ENCODE measurements around the gene INCA1.

INCA1 gene

DNA sequence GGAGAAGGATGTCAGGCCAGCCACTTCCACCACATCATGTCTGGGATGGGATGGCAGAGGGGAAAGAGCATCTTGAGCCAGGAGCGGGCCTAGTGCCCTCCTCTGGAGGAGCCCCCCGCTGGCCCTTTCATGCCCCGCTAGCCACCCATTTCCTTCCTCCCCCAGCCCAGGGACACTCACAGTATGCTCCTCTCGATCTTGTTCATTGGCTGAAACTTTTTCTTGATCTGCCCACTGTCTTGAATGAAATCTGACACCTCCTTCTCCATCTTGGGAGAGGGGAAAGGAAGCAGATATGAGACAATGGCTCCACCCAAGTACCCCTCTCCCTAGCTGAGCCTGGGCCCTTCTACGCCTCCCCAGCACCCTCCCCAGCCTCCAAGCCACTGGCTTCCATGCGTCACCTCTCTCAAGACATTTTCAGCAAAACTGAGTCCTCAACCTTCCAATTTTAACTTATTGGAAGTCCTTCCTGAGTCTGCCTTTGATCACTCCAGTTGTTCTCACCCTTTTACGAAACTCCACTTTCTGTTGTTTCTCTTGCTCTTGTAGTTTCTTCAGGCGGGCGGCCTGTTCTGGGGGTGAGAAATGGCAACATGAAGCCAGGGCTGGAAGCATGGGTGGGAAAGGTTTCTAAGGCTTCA lies 36.9 kb downstream of the INCA1 start:
- TF ChIP-seq, protein P1, sequence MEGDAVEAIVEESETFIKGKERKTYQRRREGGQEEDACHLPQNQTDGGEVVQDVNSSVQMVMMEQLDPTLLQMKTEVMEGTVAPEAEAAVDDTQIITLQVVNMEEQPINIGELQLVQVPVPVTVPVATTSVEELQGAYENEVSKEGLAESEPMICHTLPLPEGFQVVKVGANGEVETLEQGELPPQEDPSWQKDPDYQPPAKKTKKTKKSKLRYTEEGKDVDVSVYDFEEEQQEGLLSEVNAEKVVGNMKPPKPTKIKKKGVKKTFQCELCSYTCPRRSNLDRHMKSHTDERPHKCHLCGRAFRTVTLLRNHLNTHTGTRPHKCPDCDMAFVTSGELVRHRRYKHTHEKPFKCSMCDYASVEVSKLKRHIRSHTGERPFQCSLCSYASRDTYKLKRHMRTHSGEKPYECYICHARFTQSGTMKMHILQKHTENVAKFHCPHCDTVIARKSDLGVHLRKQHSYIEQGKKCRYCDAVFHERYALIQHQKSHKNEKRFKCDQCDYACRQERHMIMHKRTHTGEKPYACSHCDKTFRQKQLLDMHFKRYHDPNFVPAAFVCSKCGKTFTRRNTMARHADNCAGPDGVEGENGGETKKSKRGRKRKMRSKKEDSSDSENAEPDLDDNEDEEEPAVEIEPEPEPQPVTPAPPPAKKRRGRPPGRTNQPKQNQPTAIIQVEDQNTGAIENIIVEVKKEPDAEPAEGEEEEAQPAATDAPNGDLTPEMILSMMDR (IDR thresholded peaks at IDR 0.05; ENCODE audit: insufficient read depth, low read length, poor library complexity, severe bottlenecking): no peak
- Histone ChIP-seq H3K36me3 (ENCODE audit: control insufficient read depth, insufficient read depth, low read length) (peaks cover 11% of the 10 kb centered on the region), H3K4me3 (replicated peaks; ENCODE audit: low read depth, low read length) (no peak overlapping the region), H3K27me3 (replicated peaks; ENCODE audit: control insufficient read depth, insufficient read depth, low read length) (no peaks in the 10 kb centered on the region)
- no peak for DNase-seq (ENCODE audit: extremely low read depth, insufficient read length)

DNA sequence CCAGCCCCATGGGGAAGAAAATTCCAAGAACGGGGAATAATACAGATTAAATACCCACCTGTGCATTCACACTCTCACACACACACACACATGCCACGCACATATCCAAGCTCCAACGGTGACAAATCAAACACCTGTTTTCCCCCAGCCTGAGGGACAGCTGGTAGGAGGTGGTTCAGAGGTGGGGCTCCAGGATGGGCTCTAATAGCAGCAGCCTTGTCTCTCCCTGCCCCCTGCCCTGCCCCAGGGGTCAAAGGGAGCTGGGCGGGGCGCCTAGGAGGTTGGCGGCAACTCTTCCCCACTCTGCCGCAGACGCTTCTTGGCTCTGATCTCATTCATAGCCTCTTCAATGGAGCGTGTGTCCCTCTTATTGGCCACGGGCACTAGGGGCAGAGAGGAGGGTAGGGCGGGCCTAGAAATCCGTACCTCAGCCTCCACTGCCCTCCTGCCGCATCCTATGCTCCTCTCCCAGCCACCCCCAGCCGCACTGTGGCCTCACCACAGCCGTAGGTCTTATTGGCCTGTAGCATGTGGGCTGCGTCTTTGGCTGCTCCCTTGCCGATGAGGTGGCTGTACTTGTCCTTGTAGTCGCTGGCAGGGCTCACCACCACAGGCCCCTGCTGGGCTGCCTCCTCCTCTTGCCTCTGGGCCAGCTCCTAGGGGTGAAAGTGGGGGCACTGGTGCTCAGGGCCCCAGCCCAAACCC lies 37.9 kb downstream of the INCA1 start:
- Histone ChIP-seq H3K36me3 (ENCODE audit: control insufficient read depth, insufficient read depth, low read length) (peaks cover 11% of the 10 kb centered on the region), H3K4me3 (replicated peaks; ENCODE audit: low read depth, low read length) (no peak overlapping the region), H3K27me3 (replicated peaks; ENCODE audit: control insufficient read depth, insufficient read depth, low read length) (no peaks in the 10 kb centered on the region)
- DNase-seq (ENCODE audit: extremely low read depth, insufficient read length): no peak
- TF ChIP-seq, protein P1 (IDR thresholded peaks at IDR 0.05; ENCODE audit: insufficient read depth, low read length, poor library complexity, severe bottlenecking): no peak

DNA sequence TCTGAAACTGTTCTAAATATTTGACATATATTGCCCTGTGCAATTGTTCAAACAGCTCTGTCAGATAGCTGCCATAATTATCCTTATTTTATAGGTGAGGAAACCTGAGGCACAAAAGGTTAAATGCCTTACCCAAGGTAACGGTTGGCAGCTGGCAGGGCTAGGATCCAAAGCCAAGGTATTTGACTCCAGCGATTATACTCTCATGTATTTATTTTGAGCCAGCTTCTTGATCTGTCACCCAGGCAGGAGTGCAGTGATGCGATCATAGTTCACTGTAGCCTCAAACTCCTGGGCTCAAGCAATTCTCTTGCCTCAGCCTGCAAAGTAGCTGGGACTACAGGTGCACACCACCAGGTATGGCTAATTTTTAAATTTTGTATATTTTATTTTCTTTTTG lies 39.2 kb downstream of the INCA1 start:
- no peak overlapping the region for H3K4me3 ChIP-seq (replicated peaks; ENCODE audit: low read depth, low read length)
- TF ChIP-seq, protein P1 (IDR thresholded peaks at IDR 0.05; ENCODE audit: insufficient read depth, low read length, poor library complexity, severe bottlenecking): no peak
- no peak for DNase-seq (ENCODE audit: extremely low read depth, insufficient read length)
- no peaks in the 10 kb centered on the region for H3K27me3 ChIP-seq (replicated peaks; ENCODE audit: control insufficient read depth, insufficient read depth, low read length)
- peaks cover 11% of the 10 kb centered on the region for H3K36me3 ChIP-seq (ENCODE audit: control insufficient read depth, insufficient read depth, low read length)

DNA sequence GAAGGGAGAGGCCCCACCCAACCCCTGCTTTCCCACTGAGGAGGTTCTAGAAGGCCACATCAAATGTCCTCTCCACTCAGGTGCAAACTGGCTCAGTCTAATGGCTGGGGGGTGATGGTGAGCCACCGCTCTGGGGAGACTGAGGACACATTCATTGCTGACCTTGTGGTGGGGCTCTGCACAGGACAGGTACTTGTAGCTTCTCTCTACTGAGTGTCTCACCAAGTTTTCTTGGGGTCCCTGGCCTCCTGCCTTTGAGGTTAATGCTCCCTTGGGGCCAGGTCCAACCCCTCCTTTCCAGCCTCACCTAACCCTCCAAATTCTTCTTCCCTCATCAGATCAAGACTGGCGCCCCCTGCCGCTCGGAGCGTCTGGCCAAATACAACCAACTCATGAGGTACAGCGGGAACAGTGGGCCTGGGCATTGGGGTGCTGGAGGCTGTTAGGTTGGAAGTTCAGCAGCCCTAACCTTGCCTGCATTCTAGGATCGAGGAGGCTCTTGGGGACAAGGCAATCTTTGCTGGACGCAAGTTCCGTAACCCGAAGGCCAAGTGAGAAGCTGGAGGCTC lies 40.7 kb downstream of the INCA1 start:
- Histone ChIP-seq H3K27me3 (replicated peaks; ENCODE audit: control insufficient read depth, insufficient read depth, low read length) (no peaks in the 10 kb centered on the region), H3K4me3 (replicated peaks; ENCODE audit: low read depth, low read length) (no peak overlapping the region), H3K36me3 (ENCODE audit: control insufficient read depth, insufficient read depth, low read length) (peaks cover 11% of the 10 kb centered on the region)
- TF ChIP-seq, protein P1 (IDR thresholded peaks at IDR 0.05; ENCODE audit: insufficient read depth, low read length, poor library complexity, severe bottlenecking): peak; percentile 61
- no peak for DNase-seq (ENCODE audit: extremely low read depth, insufficient read length)

DNA sequence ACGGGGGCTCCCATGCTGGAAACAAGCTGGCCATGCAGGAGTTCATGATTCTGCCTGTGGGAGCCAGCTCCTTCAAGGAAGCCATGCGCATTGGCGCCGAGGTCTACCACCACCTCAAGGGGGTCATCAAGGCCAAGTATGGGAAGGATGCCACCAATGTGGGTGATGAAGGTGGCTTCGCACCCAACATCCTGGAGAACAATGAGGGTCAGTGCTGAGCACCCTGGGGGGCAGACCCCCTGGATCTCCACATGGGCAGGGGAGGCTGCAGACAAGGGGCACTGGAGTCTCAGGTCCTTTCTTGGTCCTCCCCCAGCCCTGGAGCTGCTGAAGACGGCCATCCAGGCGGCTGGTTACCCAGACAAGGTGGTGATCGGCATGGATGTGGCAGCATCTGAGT lies 42.2 kb downstream of the INCA1 start:
- no peaks in the 10 kb centered on the region for H3K27me3 ChIP-seq (replicated peaks; ENCODE audit: control insufficient read depth, insufficient read depth, low read length)
- no peak for DNase-seq (ENCODE audit: extremely low read depth, insufficient read length)
- H3K36me3 ChIP-seq (ENCODE audit: control insufficient read depth, insufficient read depth, low read length): peaks cover 7% of the 10 kb centered on the region
- no peak overlapping the region for H3K4me3 ChIP-seq (replicated peaks; ENCODE audit: low read depth, low read length)
- TF ChIP-seq, protein P1 (IDR thresholded peaks at IDR 0.05; ENCODE audit: insufficient read depth, low read length, poor library complexity, severe bottlenecking): no peak

Measured in GM06990 (cell line).